IMR-90 (cell line): ENCODE measurements around the gene FHAD1. TPM values are rescaled to one million over a fixed set of nuclear protein-coding genes. Genes with fewer than 3 reads are reported as not detected.

Source experiments
- ATAC-seq: fragments of 200-7000 bp; cut with Tn5 transposase; 2 replicates; pipeline ENCODE4 v1.9.1; 2020; ENCODE audit warnings: low read depth, mild to moderate bottlenecking, moderate library complexity
- BruUV-seq: library from RNA; stranded (reverse); fragments of 400-500 nt; replicated peaks from 2 replicates; lab custom pipeline; 2021; lab: Mats Ljungman, UMichigan
- CTCF ChIA-PET: fragments of 300-600 bp; formaldehyde crosslinking; extraction: SDS; loops from one replicate; lab custom pipeline; 2021; ENCODE audit warnings: antibody characterized with exemption; lab: Yijun Ruan, JAX
- POLR2A ChIA-PET: fragments of 300-600 bp; sonication (Branson Sonifier 250); formaldehyde crosslinking; loops from one replicate; lab custom pipeline; 2022; ENCODE audit warnings: antibody characterized with exemption; ENCODE audit not compliant: unreplicated experiment; lab: Charles Lee
- DNase-seq: peaks from one replicate; pipeline ENCODE4 v3.0.0; 2013
- H2AFZ ChIP-seq: replicated peaks from 2 replicates; pipeline ENCODE3; 2013; ENCODE audit warnings: low read length, mild to moderate bottlenecking; ENCODE audit not compliant: poor library complexity
- H2AK5ac ChIP-seq: 2 replicates; pipeline ENCODE4 v1.6.1; 2013; ENCODE audit warnings: low read depth, low read length, inconsistent platforms
- H2AK9ac ChIP-seq: replicated peaks from 2 replicates; pipeline ENCODE3; 2013; ENCODE audit warnings: mild to moderate bottlenecking, low read depth, low read length, moderate library complexity; ENCODE audit not compliant: poor library complexity
- H2BK120ac ChIP-seq: 2 replicates; pipeline ENCODE4 v1.6.1; 2013; ENCODE audit warnings: low read depth, low read length, inconsistent platforms
- H2BK15ac ChIP-seq: 3 replicates; pipeline ENCODE4 v1.6.1; 2013; ENCODE audit warnings: low read depth, low read length, inconsistent platforms
- H2BK20ac ChIP-seq: 2 replicates; pipeline ENCODE4 v1.6.1; 2013; ENCODE audit warnings: low read depth, mild to moderate bottlenecking, inconsistent platforms, low read length, moderate library complexity
- H2BK5ac ChIP-seq: 2 replicates; pipeline ENCODE4 v1.6.1; 2013; ENCODE audit warnings: mild to moderate bottlenecking, low read depth, low read length, inconsistent platforms; ENCODE audit not compliant: poor library complexity, severe bottlenecking
- H3K14ac ChIP-seq: replicated peaks from 2 replicates; pipeline ENCODE4 v1.6.1; 2013; ENCODE audit warnings: low read depth, low read length, inconsistent platforms
- H3K18ac ChIP-seq: 2 replicates; pipeline ENCODE4 v1.6.1; 2013; ENCODE audit warnings: low read depth, low read length, control low read depth
- H3K23ac ChIP-seq: 2 replicates; pipeline ENCODE4 v1.6.1; 2013; ENCODE audit warnings: low read depth, low read length, inconsistent platforms
- H3K27ac ChIP-seq: 2 replicates; pipeline ENCODE4 v1.5.1; 2013; ENCODE audit warnings: mild to moderate bottlenecking, control low read depth, low read length; ENCODE audit not compliant: insufficient read depth
- H3K27me3 ChIP-seq: 2 replicates; pipeline ENCODE4 v1.6.1; 2013; ENCODE audit warnings: low read length; ENCODE audit not compliant: control insufficient read depth, insufficient read depth
- H3K36me3 ChIP-seq: 2 replicates; pipeline ENCODE4 v1.6.1; 2013; ENCODE audit warnings: low read length, mixed read lengths; ENCODE audit not compliant: control insufficient read depth, insufficient read depth
- H3K4ac ChIP-seq: 2 replicates; pipeline ENCODE4 v1.6.1; 2013; ENCODE audit warnings: low read depth, low read length, inconsistent platforms
- H3K4me1 ChIP-seq: 2 replicates; pipeline ENCODE4 v1.6.1; 2013; ENCODE audit warnings: low read length, mixed read lengths; ENCODE audit not compliant: control insufficient read depth, insufficient read depth
- H3K4me2 ChIP-seq: 2 replicates; pipeline ENCODE4 v1.6.1; 2013; ENCODE audit warnings: low read depth, mild to moderate bottlenecking, control low read depth, low read length, moderate library complexity
- H3K4me3 ChIP-seq: 2 replicates; pipeline ENCODE4 v1.5.1; 2013; ENCODE audit warnings: low read depth, mild to moderate bottlenecking, control low read depth, low read length, moderate library complexity; ENCODE audit not compliant: insufficient read depth
- H3K56ac ChIP-seq: 2 replicates; pipeline ENCODE4 v1.6.1; 2013; ENCODE audit warnings: low read length, inconsistent platforms; ENCODE audit not compliant: insufficient read depth; ENCODE audit errors: extremely low read depth
- H3K79me1 ChIP-seq, 2 experiments: 2 replicates each; pipeline ENCODE4 v1.6.1; 2013; ENCODE audit warnings: low read length in 2 of 2, inconsistent platforms in 1 of 2, low read depth in 1 of 2
- H3K9ac ChIP-seq: 2 replicates; pipeline ENCODE4 v1.6.1; 2013; ENCODE audit warnings: low read depth, low read length, control low read depth
- H3K9me1 ChIP-seq: 2 replicates; pipeline ENCODE4 v1.6.1; 2013; ENCODE audit warnings: low read length, inconsistent platforms; ENCODE audit not compliant: insufficient read depth
- H3K9me3 ChIP-seq: 2 replicates; pipeline ENCODE4 v1.6.1; 2013; ENCODE audit warnings: low read length; ENCODE audit not compliant: control insufficient read depth, insufficient read depth
- H4K20me1 ChIP-seq: 2 replicates; pipeline ENCODE4 v1.6.1; 2013; ENCODE audit warnings: low read length, inconsistent platforms; ENCODE audit not compliant: insufficient read depth
- H4K5ac ChIP-seq: 2 replicates; pipeline ENCODE4 v1.6.1; 2013; ENCODE audit warnings: mild to moderate bottlenecking, low read depth, low read length, control low read depth
- H4K8ac ChIP-seq, 2 experiments: 2 replicates each; pipeline ENCODE4 v1.6.1; 2013; ENCODE audit warnings: low read depth in 2 of 2, low read length in 2 of 2, control low read depth in 1 of 2, inconsistent platforms in 1 of 2
- H4K91ac ChIP-seq: 2 replicates; pipeline ENCODE4 v1.6.1; 2013; ENCODE audit warnings: low read depth, low read length, inconsistent platforms; ENCODE audit not compliant: insufficient read depth
- CEBPB ChIP-seq: IDR thresholded peaks from 2 replicates; pipeline ENCODE4 v1.6.1; 2012; ENCODE audit warnings: low read depth, low read length, improper control_type of control experiment
- RAD21 ChIP-seq: IDR thresholded peaks from 2 replicates; pipeline ENCODE4 v1.6.1; 2012; ENCODE audit warnings: low read length, improper control_type of control experiment
- RFX5 ChIP-seq: IDR thresholded peaks from 2 replicates; pipeline ENCODE4 v1.8.0; 2012; ENCODE audit warnings: low read depth, mild to moderate bottlenecking, low read length, moderate library complexity
- WGBS, 2 experiments: methylation state at CpG; one replicate each; pipeline versions ENCODE4 v1.1.5 to v1.1.7; 2013; ENCODE audit warnings: missing lambda C conversion rate in 2 of 2; ENCODE audit not compliant: insufficient read length in 1 of 2; ENCODE audit errors: extremely low coverage in 2 of 2; 5-methylcytosine and 5-hydroxymethylcytosine counted together
- dilution Hi-C: fragments of 300-500 bp; cut with HindIII; formaldehyde crosslinking; loops from one replicate; pipeline ENCODE4 v1.14.3; 2018; ENCODE audit warnings: low sequenced_read_pairs; ENCODE audit not compliant: unreplicated experiment
- in situ Hi-C: fragments of 300-500 bp; cut with MboI; formaldehyde crosslinking; loops from 3 replicates; pipeline ENCODE4 v1.14.3; 2019; ENCODE audit warnings: low sequenced_read_pairs, inconsistent platforms, mixed read lengths
- intact Hi-C: fragments of 100-400 bp; cut with micrococcal nuclease; formaldehyde crosslinking; loops from 2 replicates; pipeline ENCODE4 v1.10.0; 2022
- polyA plus RNA-seq, 3 experiments: library from polyadenylated mRNA; depleted of rRNA; stranded (reverse); fragments of >200 nt; gene quantifications; 2 replicates each; pipeline ENCODE4 v1.2.3, GENCODE V29; 2012; ENCODE audit warnings: low replicate concordance in 1 of 3
- total RNA-seq: library from RNA; depleted of rRNA; stranded (reverse); fragments of >200 nt; gene quantifications from 2 replicates; pipeline ENCODE4 v1.2.3, GENCODE V29; 2012
- TF ChIP-seq, protein P1 (sequence below): conservative IDR thresholded peaks from 2 replicates; pipeline ENCODE4 v1.5.1; 2012; ENCODE audit warnings: mild to moderate bottlenecking, low read depth, low read length, improper control_type of control experiment

Gene FHAD1
- total and polyA plus RNA-seq, 2 of the 4 experiments (the other 2 are of a cell fraction), result not detected

GRCh38 chr1:15393475-15394257 lies 146.6 kb downstream of the FHAD1 start:
- intact Hi-C loops, result no loop called here
- no peak overlapping the region for H4K5ac ChIP-seq
- ATAC-seq, result no peak
- no peak overlapping the region for H2BK20ac ChIP-seq
- H3K23ac ChIP-seq, result no peak overlapping the region
- no peak overlapping the region for H3K14ac ChIP-seq
- no peaks in the 10 kb centered on the region for H4K20me1 ChIP-seq
- H3K56ac ChIP-seq, result no peak overlapping the region
- no peak overlapping the region for H2AK9ac ChIP-seq
- ChIA-PET POLR2A (no interaction called here), CTCF (no interaction called here)
- H4K91ac ChIP-seq, result no peak overlapping the region
- H3K9me3 ChIP-seq, result no peaks in the 10 kb centered on the region
- no peak overlapping the region for H3K9ac ChIP-seq
- in situ Hi-C loops, result no loop called here
- no peak overlapping the region for H3K18ac ChIP-seq
- no peak overlapping the region for H3K4me3 ChIP-seq
- no peaks in the 10 kb centered on the region for H3K9me1 ChIP-seq
- H3K27me3 ChIP-seq, result peaks cover 9% of the 10 kb centered on the region
- no peak overlapping the region for H2AFZ ChIP-seq
- no TSS peak for BruUV-seq
- no peak overlapping the region for H2AK5ac ChIP-seq
- H3K4ac ChIP-seq, result no peak overlapping the region
- H3K4me1 ChIP-seq, result no peaks in the 10 kb centered on the region
- DNase-seq, result no peak
- no peak overlapping the region for H4K8ac ChIP-seq
- no peak overlapping the region for H3K27ac ChIP-seq
- no peaks in the 10 kb centered on the region for H3K36me3 ChIP-seq
- 40% methylated on average over 1 of the region's 9 CpGs; no CpG with 5 or more reads in 1 of the 2 experiments for WGBS, 2 experiments
- H2BK120ac ChIP-seq, result no peak overlapping the region
- dilution Hi-C loops, result no loop called here
- TF ChIP-seq RAD21 (no peak), RFX5 (no peak), CEBPB (no peak)
- TF ChIP-seq, protein P1, sequence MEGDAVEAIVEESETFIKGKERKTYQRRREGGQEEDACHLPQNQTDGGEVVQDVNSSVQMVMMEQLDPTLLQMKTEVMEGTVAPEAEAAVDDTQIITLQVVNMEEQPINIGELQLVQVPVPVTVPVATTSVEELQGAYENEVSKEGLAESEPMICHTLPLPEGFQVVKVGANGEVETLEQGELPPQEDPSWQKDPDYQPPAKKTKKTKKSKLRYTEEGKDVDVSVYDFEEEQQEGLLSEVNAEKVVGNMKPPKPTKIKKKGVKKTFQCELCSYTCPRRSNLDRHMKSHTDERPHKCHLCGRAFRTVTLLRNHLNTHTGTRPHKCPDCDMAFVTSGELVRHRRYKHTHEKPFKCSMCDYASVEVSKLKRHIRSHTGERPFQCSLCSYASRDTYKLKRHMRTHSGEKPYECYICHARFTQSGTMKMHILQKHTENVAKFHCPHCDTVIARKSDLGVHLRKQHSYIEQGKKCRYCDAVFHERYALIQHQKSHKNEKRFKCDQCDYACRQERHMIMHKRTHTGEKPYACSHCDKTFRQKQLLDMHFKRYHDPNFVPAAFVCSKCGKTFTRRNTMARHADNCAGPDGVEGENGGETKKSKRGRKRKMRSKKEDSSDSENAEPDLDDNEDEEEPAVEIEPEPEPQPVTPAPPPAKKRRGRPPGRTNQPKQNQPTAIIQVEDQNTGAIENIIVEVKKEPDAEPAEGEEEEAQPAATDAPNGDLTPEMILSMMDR, result no peak
- no peak overlapping the region for H2BK5ac ChIP-seq
- no peak overlapping the region for H2BK15ac ChIP-seq
- H3K79me1 ChIP-seq, result no peaks in the 10 kb centered on the region
- no peak overlapping the region for H3K4me2 ChIP-seq
